Measurements from ENCODE around the gene MLKL.
"Not testable (repeated sequence)": the region's sequence is repeated elsewhere in the genome, so short reads cannot be mapped to it uniquely, and the experiment has no call there.

Gene MLKL

GRCh38 chr16:74731853-74732477, 31.3 kb upstream of the MLKL start:
- DNase-seq, result no peak

- no peak for DNase-seq
Observed at GRCh38 chr16:74729783-74730683, 29.4 kb upstream of the MLKL start.

- no peak for DNase-seq
Observed at GRCh38 chr16:74727903-74728302, 27.2 kb upstream of the MLKL start.

GRCh38 chr16:74726716-74727115, 26.1 kb upstream of the MLKL start:
- DNase-seq, result no peak

GRCh38 chr16:74725651-74726455, 25.2 kb upstream of the MLKL start:
- no peak for DNase-seq

GRCh38 chr16:74724820-74725549, 24.3 kb upstream of the MLKL start:
- DNase-seq, result peak; percentile 45

GRCh38 chr16:74723256-74723655, 22.6 kb upstream of the MLKL start:
- DNase-seq, result no peak

GRCh38 chr16:74722156-74722555, 21.5 kb upstream of the MLKL start:
- DNase-seq, result not testable (repeated sequence)

GRCh38 chr16:74721716-74722115, 21.1 kb upstream of the MLKL start:
- no peak for DNase-seq

GRCh38 chr16:74720579-74720978, 19.9 kb upstream of the MLKL start:
- DNase-seq, result no peak

GRCh38 chr16:74718741-74719610, 18.3 kb upstream of the MLKL start:
- DNase-seq, result no peak

GRCh38 chr16:74718140-74718539, 17.5 kb upstream of the MLKL start:
- DNase-seq, result no peak

GRCh38 chr16:74717367-74717766, 16.7 kb upstream of the MLKL start:
- no peak for DNase-seq

GRCh38 chr16:74716355-74716754, 15.7 kb upstream of the MLKL start:
- DNase-seq, result no peak

GRCh38 chr16:74713876-74714275, 13.2 kb upstream of the MLKL start:
- DNase-seq, result no peak

GRCh38 chr16:74713325-74713724, 12.7 kb upstream of the MLKL start:
- DNase-seq, result no peak

- DNase-seq, result no peak
Observed at GRCh38 chr16:74711938-74712337, 11.3 kb upstream of the MLKL start.

- DNase-seq, result no peak
Observed at GRCh38 chr16:74710401-74710800, 9.7 kb upstream of the MLKL start.

- DNase-seq, result peak; percentile 80
Observed at GRCh38 chr16:74709441-74709877, 8.8 kb upstream of the MLKL start.

GRCh38 chr16:74700116-74700437, 585 bp downstream of the MLKL start:
- no peak for DNase-seq

- no peak for DNase-seq
Observed at GRCh38 chr16:74699666-74700065, 996 bp downstream of the MLKL start.

GRCh38 chr16:74698222-74698621, 2.4 kb downstream of the MLKL start:
- DNase-seq, result no peak
